Liver (tissue), 9 donors: Measurements from ENCODE around the gene SCNN1A. TPM values are rescaled to one million over a fixed set of nuclear protein-coding genes. Genes with fewer than 3 reads are reported as not detected.

ENCODE experiments used
- DNase-seq: peaks from one replicate; pipeline ENCODE4 v3.0.0-alpha.2; 2017; ENCODE audit warnings: low spot score
- H3K27ac ChIP-seq, 2 donors: one replicate each; pipeline ENCODE4 v1.7.0; 2013; ENCODE audit warnings: inconsistent platforms in 2 of 2, low read length in 2 of 2, control low read depth in 1 of 2, low read depth in 1 of 2, mild to moderate bottlenecking in 1 of 2
- H3K27me3 ChIP-seq, 4 donors: one replicate each; pipeline versions ENCODE4 v1.6.1 to v1.7.0; 2013; ENCODE audit warnings: low read length in 3 of 4, inconsistent platforms in 1 of 4, mild to moderate bottlenecking in 1 of 4, moderate library complexity in 1 of 4; ENCODE audit not compliant: control insufficient read depth in 4 of 4, insufficient read depth in 4 of 4
- H3K36me3 ChIP-seq, 4 donors: one replicate each; pipeline versions ENCODE4 v1.6.1 to v1.7.0; 2013; ENCODE audit warnings: low read length in 3 of 4, mild to moderate bottlenecking in 3 of 4, low read depth in 1 of 4, moderate library complexity in 1 of 4; ENCODE audit not compliant: control insufficient read depth in 4 of 4, insufficient read depth in 3 of 4
- H3K4me1 ChIP-seq, 4 donors: one replicate each; pipeline versions ENCODE4 v1.6.1 to v1.7.0; 2013; ENCODE audit warnings: low read length in 3 of 4, mild to moderate bottlenecking in 3 of 4, moderate library complexity in 1 of 4; ENCODE audit not compliant: control insufficient read depth in 4 of 4, insufficient read depth in 4 of 4
- H3K4me3 ChIP-seq, 3 donors: one replicate each; pipeline versions ENCODE4 v1.6.1 to v1.7.0; 2013; ENCODE audit warnings: low read length in 3 of 3, control low read depth in 1 of 3, low read depth in 1 of 3, mild to moderate bottlenecking in 1 of 3
- H3K9ac ChIP-seq, 2 donors: one replicate each; pipeline ENCODE4 v1.7.0; 2013; ENCODE audit warnings: low read length in 2 of 2, mild to moderate bottlenecking in 2 of 2, moderate library complexity in 2 of 2, control low read depth in 1 of 2, low read depth in 1 of 2
- H3K9me3 ChIP-seq, 4 donors: one replicate each; pipeline versions ENCODE4 v1.6.1 to v1.7.0; 2013; ENCODE audit warnings: low read length in 3 of 4; ENCODE audit not compliant: control insufficient read depth in 4 of 4
- EGR1 ChIP-seq, 2 donors: IDR thresholded peaks; 2 replicates each; pipeline ENCODE4 v1.6.1; 2016 to 2018; ENCODE audit warnings: antibody characterized with exemption in 2 of 2, low read depth in 2 of 2
- FOXA1 ChIP-seq: IDR thresholded peaks from 2 replicates; pipeline ENCODE4 v1.6.1; 2016; ENCODE audit warnings: antibody characterized with exemption
- GABPA ChIP-seq, 2 donors: IDR thresholded peaks in 1 of 2; conservative IDR thresholded peaks in 1 of 2; 2 replicates each; pipeline ENCODE4 v1.6.1; 2016; ENCODE audit warnings: antibody characterized with exemption in 2 of 2, mild to moderate bottlenecking in 1 of 2, moderate library complexity in 1 of 2
- JUND ChIP-seq, 2 donors: IDR thresholded peaks; 2 replicates each; pipeline ENCODE4 v1.6.1; 2016; ENCODE audit warnings: antibody characterized with exemption in 2 of 2
- NR2F2 ChIP-seq: IDR thresholded peaks from 2 replicates; pipeline ENCODE4 v1.6.1; 2016; ENCODE audit warnings: antibody characterized with exemption
- RAD21 ChIP-seq, 2 donors: IDR thresholded peaks; 2 replicates each; pipeline ENCODE4 v1.6.1; 2016; ENCODE audit warnings: antibody characterized with exemption in 2 of 2, mild to moderate bottlenecking in 2 of 2
- RXRA ChIP-seq, 2 donors: IDR thresholded peaks; 2 replicates each; pipeline ENCODE4 v1.6.1; 2017 to 2018; ENCODE audit warnings: antibody characterized with exemption in 2 of 2, mild to moderate bottlenecking in 1 of 2
- SP1 ChIP-seq: IDR thresholded peaks from 2 replicates; pipeline ENCODE4 v1.6.1; 2018; ENCODE audit warnings: antibody characterized with exemption, mild to moderate bottlenecking
- TAF1 ChIP-seq: conservative IDR thresholded peaks from 2 replicates; pipeline ENCODE4 v1.6.1; 2016; ENCODE audit warnings: antibody characterized with exemption, mild to moderate bottlenecking
- YY1 ChIP-seq: IDR thresholded peaks from 2 replicates; pipeline ENCODE4 v1.6.1; 2016; ENCODE audit warnings: antibody characterized with exemption, mild to moderate bottlenecking
- WGBS: extraction: QIAGEN DNeasy Blood & Tissue Kit; methylation state at CpG from one replicate; pipeline ENCODE4 v1.1.7; 2013; 5-methylcytosine and 5-hydroxymethylcytosine counted together
- polyA plus RNA-seq, 2 donors: library from polyadenylated mRNA; stranded (reverse) in 1 of 2; unstranded in 1 of 2; fragments of 200-250 nt in 1 of 2; fragments of >200 nt in 1 of 2; fragmentation: Nextera tagmentation in 1 of 2; extraction: Ambion mirVana in 1 of 2; gene quantifications; one replicate each; pipeline versions ENCODE4 v1.2.1 to v1.2.3, GENCODE V29; 2013 to 2015
- total RNA-seq, 2 donors: library from RNA; depleted of rRNA; stranded (reverse); fragments of >200 nt; gene quantifications; one replicate each; pipeline ENCODE4 v1.2.3, GENCODE V29; 2014
- TF ChIP-seq, protein P1 (sequence below): fragments of 150-350 bp; IDR thresholded peaks from 2 replicates; pipeline ENCODE4 v1.5.1; 2017; ENCODE audit warnings: improper control_type of control experiment, low read depth, low read length; ENCODE audit not compliant: missing input control
- TF ChIP-seq, protein P2 (sequence below): IDR thresholded peaks from 2 replicates; pipeline ENCODE4 v1.6.1; 2016; ENCODE audit warnings: antibody characterized with exemption
- TF ChIP-seq, protein P3 (sequence below): IDR thresholded peaks from 2 replicates; pipeline ENCODE4 v1.6.1; 2016; ENCODE audit warnings: antibody characterized with exemption
- TF ChIP-seq, protein P4 (sequence below): IDR thresholded peaks from 2 replicates; pipeline ENCODE4 v1.6.1; 2016; ENCODE audit warnings: antibody characterized with exemption, mild to moderate bottlenecking
- TF ChIP-seq, protein P5 (sequence below): IDR thresholded peaks from 2 replicates; pipeline ENCODE4 v1.6.1; 2016; ENCODE audit warnings: antibody characterized with exemption
- donor health status: healthy.
- donor health status: healthy.
- donor health status: healthy.
- donor health status: healthy.
- donor health status: healthy.

Gene SCNN1A
- total and polyA plus RNA-seq, 4 donors: 0.47 to 7.7 (median 2.9) TPM

DNA sequence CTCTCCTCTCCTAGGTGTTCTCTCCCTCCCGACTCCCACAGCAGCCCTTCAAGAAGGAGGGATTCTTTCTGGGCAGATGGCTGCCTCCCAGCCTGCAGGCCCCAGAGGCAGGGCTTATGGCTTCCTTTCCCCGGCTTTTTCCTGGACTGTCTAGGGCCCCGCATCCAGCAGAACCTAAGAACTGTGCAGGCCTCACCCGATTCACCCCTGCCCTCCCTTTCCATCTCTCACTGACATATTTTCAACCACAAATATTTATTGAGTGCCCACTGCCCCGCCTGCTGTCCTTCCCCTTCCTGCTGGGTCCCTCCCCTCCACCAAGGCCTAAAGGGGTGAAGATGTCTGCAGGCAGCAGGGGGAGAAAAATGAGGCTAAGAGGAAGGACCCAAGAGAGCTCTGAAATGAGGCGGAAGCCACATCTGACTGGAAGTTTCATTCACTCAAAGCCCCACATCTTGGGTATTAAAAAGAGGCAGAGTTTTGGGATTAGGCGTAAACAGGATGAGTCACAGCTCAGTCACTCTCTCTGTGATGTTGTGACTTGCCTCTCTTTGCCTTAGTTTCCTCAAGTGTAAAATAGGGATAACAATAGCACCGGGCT lies 2.9 kb downstream of the SCNN1A start (continued):
- peak in 1 of 2 donors; percentile 3 for TF ChIP-seq RAD21 (IDR thresholded peaks at IDR 0.05)

DNA sequence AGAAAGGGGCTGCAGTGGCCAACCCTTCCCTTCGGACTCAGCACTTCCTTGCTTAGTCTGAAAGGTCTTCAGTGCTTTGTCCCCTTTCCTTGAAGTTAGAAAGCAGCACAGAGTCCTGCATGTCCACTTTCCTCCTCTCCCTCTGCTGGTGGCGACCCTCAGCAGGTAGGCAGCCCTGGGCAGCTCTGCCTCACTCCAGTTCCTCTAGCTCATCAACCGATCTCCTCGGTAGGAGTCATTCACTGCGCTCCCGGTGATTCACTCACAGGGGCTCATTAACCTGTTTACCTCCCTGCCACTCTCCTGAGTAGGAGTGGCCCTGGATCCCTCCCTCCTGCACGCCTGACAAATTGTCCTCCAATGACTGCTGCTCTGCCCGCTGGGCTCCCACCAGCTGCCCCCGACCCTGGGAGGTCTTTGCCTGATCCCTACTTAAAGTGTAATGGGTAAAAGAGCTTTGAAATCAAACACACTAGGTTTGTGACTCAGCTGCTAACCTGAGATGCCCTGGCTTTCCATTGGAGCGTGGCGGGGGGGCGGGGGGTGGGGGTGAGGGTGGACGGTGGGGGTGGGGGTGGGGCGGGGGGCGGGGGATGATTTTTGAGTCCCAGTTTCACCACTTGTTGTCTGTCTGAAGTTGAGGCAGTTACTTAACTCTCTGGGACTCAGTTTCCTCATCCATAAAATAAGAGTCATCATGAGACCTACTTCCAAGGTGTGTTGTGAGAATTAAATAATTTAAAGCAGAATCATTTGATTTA lies 4.2 kb downstream of the SCNN1A start:
- Histone ChIP-seq H3K27me3 (no peaks in the 10 kb centered on the region), H3K36me3 (no peaks in the 10 kb centered on the region), H3K4me1 (peaks cover 3 to 30% (median 12%) of the 10 kb centered on the region in 4 donors), H3K9ac (no peak overlapping the region), H3K27ac (no peak overlapping the region), H3K4me3 (no peak overlapping the region), H3K9me3 (no peaks in the 10 kb centered on the region)
- TF ChIP-seq RAD21 (IDR thresholded peaks at IDR 0.05): peak; percentile 5 to 65
- TF ChIP-seq, protein P1, sequence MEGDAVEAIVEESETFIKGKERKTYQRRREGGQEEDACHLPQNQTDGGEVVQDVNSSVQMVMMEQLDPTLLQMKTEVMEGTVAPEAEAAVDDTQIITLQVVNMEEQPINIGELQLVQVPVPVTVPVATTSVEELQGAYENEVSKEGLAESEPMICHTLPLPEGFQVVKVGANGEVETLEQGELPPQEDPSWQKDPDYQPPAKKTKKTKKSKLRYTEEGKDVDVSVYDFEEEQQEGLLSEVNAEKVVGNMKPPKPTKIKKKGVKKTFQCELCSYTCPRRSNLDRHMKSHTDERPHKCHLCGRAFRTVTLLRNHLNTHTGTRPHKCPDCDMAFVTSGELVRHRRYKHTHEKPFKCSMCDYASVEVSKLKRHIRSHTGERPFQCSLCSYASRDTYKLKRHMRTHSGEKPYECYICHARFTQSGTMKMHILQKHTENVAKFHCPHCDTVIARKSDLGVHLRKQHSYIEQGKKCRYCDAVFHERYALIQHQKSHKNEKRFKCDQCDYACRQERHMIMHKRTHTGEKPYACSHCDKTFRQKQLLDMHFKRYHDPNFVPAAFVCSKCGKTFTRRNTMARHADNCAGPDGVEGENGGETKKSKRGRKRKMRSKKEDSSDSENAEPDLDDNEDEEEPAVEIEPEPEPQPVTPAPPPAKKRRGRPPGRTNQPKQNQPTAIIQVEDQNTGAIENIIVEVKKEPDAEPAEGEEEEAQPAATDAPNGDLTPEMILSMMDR: peak; percentile 31
- TF ChIP-seq, protein P2, sequence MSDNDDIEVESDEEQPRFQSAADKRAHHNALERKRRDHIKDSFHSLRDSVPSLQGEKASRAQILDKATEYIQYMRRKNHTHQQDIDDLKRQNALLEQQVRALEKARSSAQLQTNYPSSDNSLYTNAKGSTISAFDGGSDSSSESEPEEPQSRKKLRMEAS: no peak
- WGBS: 46% methylated on average over 15 of the region's 15 CpGs
- DNase-seq: peak; percentile 60

DNA sequence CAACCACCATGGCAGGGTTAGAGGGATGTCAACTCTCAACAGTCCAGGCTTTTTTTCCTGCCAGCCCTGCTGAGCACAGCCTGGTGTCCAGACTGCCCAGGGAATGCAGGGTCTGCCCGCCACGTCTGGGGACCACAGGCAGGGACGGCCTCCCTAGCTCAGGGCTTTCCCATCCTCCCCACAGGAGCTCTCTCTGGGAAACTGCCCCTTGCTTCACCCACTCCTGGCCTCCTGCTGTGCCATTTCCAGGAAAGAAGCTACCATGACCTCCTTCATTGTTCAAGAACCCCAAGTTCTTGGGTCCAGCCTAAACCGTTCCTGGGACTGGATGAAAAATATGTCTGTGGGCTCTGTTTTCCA lies 4.8 kb downstream of the SCNN1A start:
- Histone ChIP-seq H3K4me3 (no peak overlapping the region), H3K36me3 (no peaks in the 10 kb centered on the region), H3K27ac (no peak overlapping the region), H3K9ac (no peak overlapping the region), H3K9me3 (no peaks in the 10 kb centered on the region), H3K27me3 (no peaks in the 10 kb centered on the region), H3K4me1 (peaks cover 3 to 27% (median 11%) of the 10 kb centered on the region in 4 donors)
- TF ChIP-seq YY1: no peak
- TF ChIP-seq, protein P2: no peak
- no peak for TF ChIP-seq TAF1
- TF ChIP-seq, protein P3, sequence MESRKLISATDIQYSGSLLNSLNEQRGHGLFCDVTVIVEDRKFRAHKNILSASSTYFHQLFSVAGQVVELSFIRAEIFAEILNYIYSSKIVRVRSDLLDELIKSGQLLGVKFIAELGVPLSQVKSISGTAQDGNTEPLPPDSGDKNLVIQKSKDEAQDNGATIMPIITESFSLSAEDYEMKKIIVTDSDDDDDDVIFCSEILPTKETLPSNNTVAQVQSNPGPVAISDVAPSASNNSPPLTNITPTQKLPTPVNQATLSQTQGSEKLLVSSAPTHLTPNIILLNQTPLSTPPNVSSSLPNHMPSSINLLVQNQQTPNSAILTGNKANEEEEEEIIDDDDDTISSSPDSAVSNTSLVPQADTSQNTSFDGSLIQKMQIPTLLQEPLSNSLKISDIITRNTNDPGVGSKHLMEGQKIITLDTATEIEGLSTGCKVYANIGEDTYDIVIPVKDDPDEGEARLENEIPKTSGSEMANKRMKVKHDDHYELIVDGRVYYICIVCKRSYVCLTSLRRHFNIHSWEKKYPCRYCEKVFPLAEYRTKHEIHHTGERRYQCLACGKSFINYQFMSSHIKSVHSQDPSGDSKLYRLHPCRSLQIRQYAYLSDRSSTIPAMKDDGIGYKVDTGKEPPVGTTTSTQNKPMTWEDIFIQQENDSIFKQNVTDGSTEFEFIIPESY: no peak
- TF ChIP-seq EGR1 (IDR thresholded peaks at IDR 0.05; ENCODE audit: low read depth in 2 of 2): no peak
- TF ChIP-seq RAD21 (IDR thresholded peaks at IDR 0.05): no peak
- no peak for TF ChIP-seq RXRA (IDR thresholded peaks at IDR 0.05)
- TF ChIP-seq NR2F2: no peak
- no peak for TF ChIP-seq FOXA1
- TF ChIP-seq, protein P1: no peak
- TF ChIP-seq JUND (IDR thresholded peaks at IDR 0.05): no peak
- TF ChIP-seq, protein P4, sequence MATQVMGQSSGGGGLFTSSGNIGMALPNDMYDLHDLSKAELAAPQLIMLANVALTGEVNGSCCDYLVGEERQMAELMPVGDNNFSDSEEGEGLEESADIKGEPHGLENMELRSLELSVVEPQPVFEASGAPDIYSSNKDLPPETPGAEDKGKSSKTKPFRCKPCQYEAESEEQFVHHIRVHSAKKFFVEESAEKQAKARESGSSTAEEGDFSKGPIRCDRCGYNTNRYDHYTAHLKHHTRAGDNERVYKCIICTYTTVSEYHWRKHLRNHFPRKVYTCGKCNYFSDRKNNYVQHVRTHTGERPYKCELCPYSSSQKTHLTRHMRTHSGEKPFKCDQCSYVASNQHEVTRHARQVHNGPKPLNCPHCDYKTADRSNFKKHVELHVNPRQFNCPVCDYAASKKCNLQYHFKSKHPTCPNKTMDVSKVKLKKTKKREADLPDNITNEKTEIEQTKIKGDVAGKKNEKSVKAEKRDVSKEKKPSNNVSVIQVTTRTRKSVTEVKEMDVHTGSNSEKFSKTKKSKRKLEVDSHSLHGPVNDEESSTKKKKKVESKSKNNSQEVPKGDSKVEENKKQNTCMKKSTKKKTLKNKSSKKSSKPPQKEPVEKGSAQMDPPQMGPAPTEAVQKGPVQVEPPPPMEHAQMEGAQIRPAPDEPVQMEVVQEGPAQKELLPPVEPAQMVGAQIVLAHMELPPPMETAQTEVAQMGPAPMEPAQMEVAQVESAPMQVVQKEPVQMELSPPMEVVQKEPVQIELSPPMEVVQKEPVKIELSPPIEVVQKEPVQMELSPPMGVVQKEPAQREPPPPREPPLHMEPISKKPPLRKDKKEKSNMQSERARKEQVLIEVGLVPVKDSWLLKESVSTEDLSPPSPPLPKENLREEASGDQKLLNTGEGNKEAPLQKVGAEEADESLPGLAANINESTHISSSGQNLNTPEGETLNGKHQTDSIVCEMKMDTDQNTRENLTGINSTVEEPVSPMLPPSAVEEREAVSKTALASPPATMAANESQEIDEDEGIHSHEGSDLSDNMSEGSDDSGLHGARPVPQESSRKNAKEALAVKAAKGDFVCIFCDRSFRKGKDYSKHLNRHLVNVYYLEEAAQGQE: no peak
- no peak for TF ChIP-seq SP1
- TF ChIP-seq GABPA (IDR thresholded peaks at IDR 0.05 in 1 of 2, conservative IDR thresholded peaks at IDR 0.05 in 1 of 2): no peak
- TF ChIP-seq, protein P5, sequence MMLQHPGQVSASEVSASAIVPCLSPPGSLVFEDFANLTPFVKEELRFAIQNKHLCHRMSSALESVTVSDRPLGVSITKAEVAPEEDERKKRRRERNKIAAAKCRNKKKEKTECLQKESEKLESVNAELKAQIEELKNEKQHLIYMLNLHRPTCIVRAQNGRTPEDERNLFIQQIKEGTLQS: no peak
- DNase-seq: no peak
- whole genome bisulfite sequencing: 86% methylated on average over 4 of the region's 4 CpGs
